HCT116 (cell line): Measurements from ENCODE around the gene HMGA1. TPM values are rescaled to one million over a fixed set of nuclear protein-coding genes. Genes with fewer than 3 reads are reported as not detected.

Experiments used
- ATAC-seq: fragments of 200-7000 bp; cut with Tn5 transposase; 2 replicates; pipeline ENCODE4 v1.9.1; 2020; ENCODE audit warnings: mild to moderate bottlenecking, moderate library complexity
- BruUV-seq: library from RNA; stranded (reverse); fragments of 400-500 nt; replicated peaks from 2 replicates; lab custom pipeline; 2021; lab: Mats Ljungman, UMichigan
- CTCF ChIA-PET: fragments of 300-600 bp; sonication (Branson Sonifier 250); formaldehyde crosslinking; loops from one replicate; lab custom pipeline; 2021; ENCODE audit warnings: antibody characterized with exemption; lab: Charles Lee
- POLR2A ChIA-PET: fragments of 300-600, 350-600 bp; sonication (Branson Sonifier 250); formaldehyde crosslinking; loops from one replicate; lab custom pipeline; 2021; ENCODE audit warnings: antibody characterized with exemption; lab: Charles Lee
- RAD21 ChIA-PET, 2 experiments: fragments of 300-600 bp; sonication (Branson Sonifier 250); formaldehyde crosslinking; loops; one replicate each; lab custom pipeline; 2023; ENCODE audit warnings: low total read pairs in 2 of 2; ENCODE audit not compliant: uncharacterized antibody in 2 of 2, unreplicated experiment in 2 of 2, low non-redundant PET in 1 of 2; lab: Charles Lee
- DNase-seq: peaks from one replicate; pipeline ENCODE4 v3.0.0-alpha.2; 2010; ENCODE audit warnings: low read depth, low spot score
- H2AFZ ChIP-seq: fragments of 200-600 bp; shearing (Covaris generic), sonication (generic); 2 replicates; pipeline ENCODE4 v1.6.1; 2017; ENCODE audit warnings: low read depth, mixed run types, mixed read lengths, antibody characterized with exemption, low read length; ENCODE audit not compliant: poor library complexity, severe bottlenecking
- H3K27ac ChIP-seq: 2 replicates; pipeline ENCODE4 v1.5.1; 2012; ENCODE audit warnings: low read depth, low read length
- H3K27me3 ChIP-seq: fragments of 200-600 bp; sonication (generic); 2 replicates; pipeline ENCODE4 v1.6.1; 2016; ENCODE audit warnings: mixed run types, low read length, mixed read lengths; ENCODE audit not compliant: insufficient read depth
- H3K36me3 ChIP-seq, 2 experiments: fragments of 200-500 bp in 1 of 2; fragments of 200-600 bp in 1 of 2; sonication (Bioruptor generic) in 1 of 2; sonication (generic) in 1 of 2; 2 replicates each; pipeline versions ENCODE4 v1.5.1 to v1.6.1; 2014 to 2016; ENCODE audit warnings: low read length in 2 of 2, inconsistent platforms in 1 of 2, mixed read lengths in 1 of 2, mixed run types in 1 of 2; ENCODE audit not compliant: insufficient read depth in 2 of 2, control insufficient read depth in 1 of 2
- H3K4me1 ChIP-seq, 2 experiments: fragments of 200-600 bp in 1 of 2; sonication (generic) in 1 of 2; 2 replicates each; pipeline versions ENCODE4 v1.5.1 to v1.6.1; 2012 to 2017; ENCODE audit warnings: low read length in 2 of 2, inconsistent platforms in 1 of 2, mild to moderate bottlenecking in 1 of 2, mixed read lengths in 1 of 2, mixed run types in 1 of 2, moderate library complexity in 1 of 2; ENCODE audit not compliant: insufficient read depth in 2 of 2, control insufficient read depth in 1 of 2
- H3K4me2 ChIP-seq: fragments of 200-600 bp; sonication (generic); 2 replicates; pipeline ENCODE4 v1.6.1; 2017; ENCODE audit warnings: mixed run types, low read length, mixed read lengths
- H3K4me3 ChIP-seq, 2 experiments: fragments of 200-600 bp in 1 of 2; sonication (generic) in 1 of 2; replicated peaks in 1 of 2; 2 replicates each; pipeline ENCODE4 v1.5.1; 2011 to 2016; ENCODE audit warnings: low read length in 2 of 2, control low read depth in 1 of 2, low read depth in 1 of 2, mild to moderate bottlenecking in 1 of 2, mixed read lengths in 1 of 2, mixed run types in 1 of 2
- H3K79me2 ChIP-seq: fragments of 200-600 bp; sonication (generic); 2 replicates; pipeline ENCODE4 v1.6.1; 2017; ENCODE audit warnings: mild to moderate bottlenecking, mixed run types, low read length, moderate library complexity, mixed read lengths; ENCODE audit not compliant: insufficient read depth
- H3K9ac ChIP-seq: fragments of 200-600 bp; sonication (generic); 2 replicates; pipeline ENCODE4 v1.6.1; 2016; ENCODE audit warnings: low read length, mixed read lengths
- H3K9me2 ChIP-seq: fragments of 200-600 bp; sonication (generic), shearing (Covaris generic); 2 replicates; pipeline ENCODE4 v1.6.1; 2017; ENCODE audit warnings: mixed run types, mild to moderate bottlenecking, moderate library complexity; ENCODE audit not compliant: insufficient read depth
- H3K9me3 ChIP-seq, 2 experiments: fragments of 200-500 bp in 1 of 2; fragments of 200-600 bp in 1 of 2; sonication (Bioruptor generic) in 1 of 2; sonication (generic) in 1 of 2; 2 replicates each; pipeline ENCODE4 v1.6.1; 2014 to 2017; ENCODE audit warnings: low read length in 2 of 2, mixed read lengths in 2 of 2, inconsistent platforms in 1 of 2, low read depth in 1 of 2, mild to moderate bottlenecking in 1 of 2, mixed run types in 1 of 2, moderate library complexity in 1 of 2; ENCODE audit not compliant: control insufficient read depth in 1 of 2, insufficient read depth in 1 of 2
- H4K20me1 ChIP-seq: fragments of 200-600 bp; sonication (generic), shearing (Covaris generic); 2 replicates; pipeline ENCODE4 v1.6.1; 2017; ENCODE audit warnings: mixed run types, mild to moderate bottlenecking, moderate library complexity; ENCODE audit not compliant: insufficient read depth
- CBX3 ChIP-seq: IDR thresholded peaks from 2 replicates; pipeline ENCODE4 v1.6.1; 2012; ENCODE audit warnings: low read depth
- CEBPB ChIP-seq: IDR thresholded peaks from 2 replicates; pipeline ENCODE4 v1.6.1; 2012; ENCODE audit warnings: low read depth
- EGR1 ChIP-seq: IDR thresholded peaks from 2 replicates; pipeline ENCODE4 v1.6.1; 2012; ENCODE audit warnings: low read depth
- ELF1 ChIP-seq: IDR thresholded peaks from 2 replicates; pipeline ENCODE4 v1.6.1; 2012; ENCODE audit warnings: low read depth, borderline replicate concordance
- EZH2 ChIP-seq: fragments of 200-600 bp; sonication (generic); IDR thresholded peaks from 2 replicates; pipeline ENCODE4 v1.6.1; 2017; ENCODE audit warnings: antibody characterized with exemption, mixed run types
- EZH2phosphoT487 ChIP-seq: fragments of 200-600 bp; IDR thresholded peaks from 2 replicates; pipeline ENCODE4 v1.6.1; 2018; ENCODE audit warnings: antibody characterized with exemption, borderline replicate concordance
- FOSL1 ChIP-seq: IDR thresholded peaks from 2 replicates; pipeline ENCODE4 v1.6.1; 2012; ENCODE audit warnings: low read depth
- JUND ChIP-seq: IDR thresholded peaks from 2 replicates; pipeline ENCODE4 v1.6.1; 2012
- POLR2A ChIP-seq: IDR thresholded peaks from 2 replicates; pipeline ENCODE4 v1.7.0; 2011; ENCODE audit warnings: borderline replicate concordance; ENCODE audit not compliant: insufficient read depth, insufficient read length; ENCODE audit errors: extremely low read depth
- POLR2AphosphoS5 ChIP-seq: IDR thresholded peaks from 2 replicates; pipeline ENCODE4 v1.6.1; 2011; ENCODE audit warnings: mild to moderate bottlenecking, low read depth, low read length, moderate library complexity
- RAD21 ChIP-seq: IDR thresholded peaks from 2 replicates; pipeline ENCODE4 v1.6.1; 2012; ENCODE audit warnings: low read depth, mild to moderate bottlenecking
- SIN3A ChIP-seq: IDR thresholded peaks from 2 replicates; pipeline ENCODE4 v1.6.1; 2012; ENCODE audit warnings: low read depth
- SP1 ChIP-seq: IDR thresholded peaks from 2 replicates; pipeline ENCODE4 v1.6.1; 2012; ENCODE audit warnings: low read depth
- SRF ChIP-seq: IDR thresholded peaks from 2 replicates; pipeline ENCODE4 v1.6.1; 2012; ENCODE audit warnings: low read depth
- TCF7L2 ChIP-seq: IDR thresholded peaks from 2 replicates; pipeline ENCODE4 v1.7.0; 2011; ENCODE audit warnings: borderline replicate concordance, inconsistent platforms; ENCODE audit not compliant: insufficient read depth, insufficient read length; ENCODE audit errors: extremely low read depth
- YY1 ChIP-seq: IDR thresholded peaks from 2 replicates; pipeline ENCODE4 v1.6.1; 2011; ENCODE audit warnings: low read length, low read depth, moderate library complexity, mild to moderate bottlenecking; ENCODE audit not compliant: insufficient replicate concordance; ENCODE audit errors: extremely low read depth
- ZFX ChIP-seq: fragments of 450-650 bp; IDR thresholded peaks from 2 replicates; pipeline ENCODE4 v1.6.1; 2017
- intact Hi-C: fragments of 100-400 bp; cut with micrococcal nuclease; formaldehyde crosslinking; loops from 2 replicates; pipeline ENCODE4 v1.10.0; 2022
- total RNA-seq: library from RNA; stranded (reverse); gene quantifications from one replicate; pipeline ENCODE4 v1.2.1, GENCODE V29; 2021; ENCODE audit not compliant: unreplicated experiment
- TF ChIP-seq, protein P1 (sequence below): IDR thresholded peaks from 2 replicates; pipeline ENCODE4 v1.6.1; 2012

Gene HMGA1
- total RNA-seq, 1 experiment from 2014 or later = 2,459 TPM

GRCh38 chr6:34236131-34236442 is 586 bp upstream of the HMGA1 start:
- peak overlapping the region; percentile 87 for H3K9ac ChIP-seq
- peak overlapping the region; percentile 66 to 69 for H3K4me3 ChIP-seq
- peak overlapping the region; percentile 95 for H3K27ac ChIP-seq
- ATAC-seq (peak; percentile 22), DNase-seq (no peak)
- H3K9me2 ChIP-seq = no peaks in the 10 kb centered on the region
- no peaks in the 10 kb centered on the region for H3K9me3 ChIP-seq
- peaks cover 31 to 81% of the 10 kb centered on the region in 2 experiments for H3K4me1 ChIP-seq
- no peaks in the 10 kb centered on the region for H3K27me3 ChIP-seq
- H2AFZ ChIP-seq = no peak overlapping the region
- H3K4me2 ChIP-seq = peak overlapping the region; percentile 90
- ChIA-PET CTCF (interaction anchor here (1.0 to 1.7 kb wide), 4 partner anchors 14 to 1283 kb away, joined by 3 to 5 read pairs (median 3); partner anchors contain the start of gene HLA-DMA), RAD21 (no interaction called here), POLR2A (interaction anchor here (0.9 to 1.9 kb wide), 18 partner anchors 9 to 1264 kb away, joined by 3 to 46 read pairs (median 8); partner anchors contain the start of gene SMIM29)
- peaks cover 42% of the 10 kb centered on the region for H3K79me2 ChIP-seq
- peaks cover 6% of the 10 kb centered on the region; the same call in 1 of the 2 replicates for H4K20me1 ChIP-seq
- BruUV-seq = TSS peak; percentile 99
- TF ChIP-seq JUND (no peak), SRF (no peak), CEBPB (no peak), EZH2phosphoT487 (no peak), POLR2A (no peak), SP1 (no peak), POLR2AphosphoS5 (no peak), SIN3A (no peak), CBX3 (no peak), TCF7L2 (no peak), EZH2 (no peak), FOSL1 (no peak), YY1 (no peak), ELF1 (no peak), RAD21 (no peak), EGR1 (no peak), ZFX (no peak)
- TF ChIP-seq, protein P1, sequence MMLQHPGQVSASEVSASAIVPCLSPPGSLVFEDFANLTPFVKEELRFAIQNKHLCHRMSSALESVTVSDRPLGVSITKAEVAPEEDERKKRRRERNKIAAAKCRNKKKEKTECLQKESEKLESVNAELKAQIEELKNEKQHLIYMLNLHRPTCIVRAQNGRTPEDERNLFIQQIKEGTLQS = no peak
- intact Hi-C loops = loop anchor here (1.0 kb wide), 1 partner anchor 8 kb away; no protein-coding TSS in a partner anchor
- peaks cover 4 to 33% of the 10 kb centered on the region in 2 experiments; a peak in 2 of 4 replicates for H3K36me3 ChIP-seq
